Ectodermal cell (in vitro differentiated cells): ENCODE data around the gene ABLIM3.

ENCODE experiments used
- H3K27ac ChIP-seq: 2 replicates; pipeline ENCODE4 v1.7.0; 2013; ENCODE audit warnings: mild to moderate bottlenecking, low read depth, low read length; ENCODE audit not compliant: insufficient read depth, poor library complexity, severe bottlenecking
- H3K27me3 ChIP-seq: 2 replicates; pipeline ENCODE4 v1.7.0; 2013; ENCODE audit warnings: mild to moderate bottlenecking, low read length; ENCODE audit not compliant: insufficient read depth, control insufficient read depth, poor library complexity, severe bottlenecking
- H3K36me3 ChIP-seq: one replicate; pipeline ENCODE4 v1.7.0; 2013; ENCODE audit warnings: low read length; ENCODE audit not compliant: control insufficient read depth, insufficient read depth
- H3K4me1 ChIP-seq: one replicate; pipeline ENCODE4 v1.7.0; 2013; ENCODE audit warnings: low read length; ENCODE audit not compliant: control insufficient read depth, insufficient read depth
- H3K4me3 ChIP-seq: 2 replicates; pipeline ENCODE4 v1.7.0; 2013; ENCODE audit warnings: low read depth, low read length, control low read depth; ENCODE audit not compliant: insufficient read depth
- H3K9me3 ChIP-seq: 2 replicates; pipeline ENCODE4 v1.7.0; 2013; ENCODE audit warnings: mild to moderate bottlenecking, low read length, moderate library complexity; ENCODE audit not compliant: control insufficient read depth
- WGBS, 2 experiments: methylation state at CpG; one replicate each; pipeline ENCODE4 v1.1.7; 2013; ENCODE audit warnings: missing lambda C conversion rate in 2 of 2; 5-methylcytosine and 5-hydroxymethylcytosine counted together

ABLIM3 gene

GRCh38 chr5:149301744-149302380 lies 160.6 kb downstream of the ABLIM3 start:
- no peaks in the 10 kb centered on the region for H3K36me3 ChIP-seq
- H3K27ac ChIP-seq: no peak overlapping the region
- no peak overlapping the region for H3K4me3 ChIP-seq
- no peaks in the 10 kb centered on the region for H3K9me3 ChIP-seq
- H3K27me3 ChIP-seq: no peaks in the 10 kb centered on the region
- 90 to 92% methylated on average over 8 of the region's 8 CpGs for WGBS, 2 experiments
- H3K4me1 ChIP-seq: no peaks in the 10 kb centered on the region

- Histone ChIP-seq H3K4me3 (no peak overlapping the region), H3K27me3 (no peaks in the 10 kb centered on the region), H3K27ac (no peak overlapping the region), H3K4me1 (no peaks in the 10 kb centered on the region), H3K36me3 (no peaks in the 10 kb centered on the region), H3K9me3 (no peaks in the 10 kb centered on the region)
- 92 to 99% methylated on average over 4 to 5 of the region's 5 CpGs for WGBS, 2 experiments
These were observed 161.3 kb downstream of the ABLIM3 start for GRCh38 chr5:149302641-149303040.

- Histone ChIP-seq H3K9me3 (no peaks in the 10 kb centered on the region), H3K4me3 (no peak overlapping the region), H3K27me3 (no peaks in the 10 kb centered on the region), H3K36me3 (no peaks in the 10 kb centered on the region), H3K4me1 (no peaks in the 10 kb centered on the region), H3K27ac (no peak overlapping the region)
- WGBS, 2 experiments: 92% methylated on average over 3 to 4 of the region's 4 CpGs
These were observed 161.9 kb downstream of the ABLIM3 start for GRCh38 chr5:149303210-149303609.

- WGBS, 2 experiments: 89 to 90% methylated on average over 11 of the region's 11 CpGs
- no peaks in the 10 kb centered on the region for H3K27me3 ChIP-seq
- H3K36me3 ChIP-seq: no peaks in the 10 kb centered on the region
These were observed 163.1 kb downstream of the ABLIM3 start for GRCh38 chr5:149304195-149305078.

GRCh38 chr5:149309354-149309753 lies 168.1 kb downstream of the ABLIM3 start:
- H3K4me3 ChIP-seq: no peak overlapping the region
- H3K27ac ChIP-seq: no peak overlapping the region
- no peaks in the 10 kb centered on the region for H3K9me3 ChIP-seq
- H3K27me3 ChIP-seq: no peaks in the 10 kb centered on the region
- H3K36me3 ChIP-seq: no peaks in the 10 kb centered on the region
- WGBS, 2 experiments: 93 to 97% methylated on average over 6 of the region's 6 CpGs
- H3K4me1 ChIP-seq: no peaks in the 10 kb centered on the region

More at GRCh38 chr5:149304195-149305078, 163.1 kb downstream of the ABLIM3 start:
- Histone ChIP-seq H3K4me3 (no peak overlapping the region), H3K9me3 (no peaks in the 10 kb centered on the region), H3K27ac (no peak overlapping the region), H3K4me1 (no peaks in the 10 kb centered on the region)
